ENCODE measurements around the gene HLF.

The HLF gene

DNA sequence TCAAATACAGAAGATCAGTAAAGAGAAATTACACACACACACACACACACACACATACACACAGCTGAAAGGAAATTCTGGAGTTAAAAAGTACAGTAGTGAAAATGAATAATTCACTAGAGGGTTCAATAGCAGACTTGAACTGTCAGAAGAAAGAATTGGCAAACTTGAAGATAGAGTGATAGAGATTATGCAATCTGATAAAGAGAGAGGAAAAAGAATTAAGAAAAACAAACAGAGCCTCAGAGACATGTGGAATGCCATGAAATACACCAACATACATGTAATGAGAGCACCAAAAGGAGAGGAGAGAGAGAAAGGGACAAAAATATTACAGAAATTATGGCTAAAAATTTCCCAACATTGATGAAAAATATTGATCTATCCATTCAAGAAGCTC, 96.2 kb downstream of the HLF start:
- Histone ChIP-seq H3K36me3 (ENCODE audit: control insufficient read depth, insufficient read depth, low read length) (no peaks in the 10 kb centered on the region), H3K4me3 (replicated peaks; ENCODE audit: low read depth, low read length) (no peak overlapping the region), H3K27me3 (replicated peaks; ENCODE audit: control insufficient read depth, insufficient read depth, low read length) (no peaks in the 10 kb centered on the region)
- TF ChIP-seq, protein P1, sequence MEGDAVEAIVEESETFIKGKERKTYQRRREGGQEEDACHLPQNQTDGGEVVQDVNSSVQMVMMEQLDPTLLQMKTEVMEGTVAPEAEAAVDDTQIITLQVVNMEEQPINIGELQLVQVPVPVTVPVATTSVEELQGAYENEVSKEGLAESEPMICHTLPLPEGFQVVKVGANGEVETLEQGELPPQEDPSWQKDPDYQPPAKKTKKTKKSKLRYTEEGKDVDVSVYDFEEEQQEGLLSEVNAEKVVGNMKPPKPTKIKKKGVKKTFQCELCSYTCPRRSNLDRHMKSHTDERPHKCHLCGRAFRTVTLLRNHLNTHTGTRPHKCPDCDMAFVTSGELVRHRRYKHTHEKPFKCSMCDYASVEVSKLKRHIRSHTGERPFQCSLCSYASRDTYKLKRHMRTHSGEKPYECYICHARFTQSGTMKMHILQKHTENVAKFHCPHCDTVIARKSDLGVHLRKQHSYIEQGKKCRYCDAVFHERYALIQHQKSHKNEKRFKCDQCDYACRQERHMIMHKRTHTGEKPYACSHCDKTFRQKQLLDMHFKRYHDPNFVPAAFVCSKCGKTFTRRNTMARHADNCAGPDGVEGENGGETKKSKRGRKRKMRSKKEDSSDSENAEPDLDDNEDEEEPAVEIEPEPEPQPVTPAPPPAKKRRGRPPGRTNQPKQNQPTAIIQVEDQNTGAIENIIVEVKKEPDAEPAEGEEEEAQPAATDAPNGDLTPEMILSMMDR (IDR thresholded peaks at IDR 0.05; ENCODE audit: insufficient read depth, low read length, poor library complexity, severe bottlenecking): no peak
- DNase-seq (ENCODE audit: extremely low read depth, insufficient read length): no peak

DNA sequence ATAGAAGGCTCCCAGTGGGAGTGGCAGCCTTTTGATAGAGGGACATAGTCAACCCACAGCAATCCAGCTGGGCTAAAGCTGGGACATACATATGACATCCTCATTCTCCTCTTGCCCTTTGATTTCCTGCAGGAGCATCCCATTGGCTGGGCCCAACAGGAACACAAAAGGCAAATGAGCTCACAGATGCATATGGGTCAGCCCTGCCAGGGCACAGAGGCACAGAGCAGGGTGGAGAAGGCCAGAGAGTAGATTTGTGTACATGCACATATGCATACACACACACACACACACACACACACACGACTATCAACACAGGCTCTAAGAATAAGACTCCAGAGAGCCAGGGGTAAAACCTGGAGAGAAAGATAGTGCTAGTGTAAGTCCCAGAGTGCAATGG, 98.3 kb downstream of the HLF start:
- Histone ChIP-seq H3K4me3 (replicated peaks; ENCODE audit: low read depth, low read length) (no peak overlapping the region), H3K27me3 (replicated peaks; ENCODE audit: control insufficient read depth, insufficient read depth, low read length) (no peaks in the 10 kb centered on the region), H3K36me3 (ENCODE audit: control insufficient read depth, insufficient read depth, low read length) (no peaks in the 10 kb centered on the region)
- TF ChIP-seq, protein P1 (IDR thresholded peaks at IDR 0.05; ENCODE audit: insufficient read depth, low read length, poor library complexity, severe bottlenecking): no peak
- no peak for DNase-seq (ENCODE audit: extremely low read depth, insufficient read length)

DNA sequence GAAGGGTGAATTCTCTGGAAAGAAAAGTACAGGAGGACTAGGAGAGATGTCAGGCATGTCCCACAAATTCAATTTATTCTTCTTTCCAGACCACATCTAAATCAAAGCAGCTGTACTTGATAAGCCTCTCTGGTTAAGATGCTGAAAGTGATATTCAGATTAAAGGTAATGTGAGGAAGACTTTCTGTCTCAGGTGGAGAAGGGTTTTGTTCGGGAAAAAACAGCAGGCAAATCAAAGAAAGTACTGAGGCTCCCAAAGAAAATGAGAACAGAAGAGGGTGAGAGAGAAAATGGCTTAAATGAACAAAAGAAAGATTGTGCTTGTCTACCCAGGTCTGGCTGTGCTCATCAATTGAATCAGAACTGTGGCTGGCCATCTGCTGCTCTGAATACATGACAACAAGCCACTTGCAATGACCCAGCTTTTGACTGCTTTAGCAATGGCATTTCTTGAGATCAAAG, 101.3 kb downstream of the HLF start:
- Histone ChIP-seq H3K27me3 (replicated peaks; ENCODE audit: control insufficient read depth, insufficient read depth, low read length) (no peaks in the 10 kb centered on the region; the same call in 1 of the 2 replicates), H3K36me3 (ENCODE audit: control insufficient read depth, insufficient read depth, low read length) (no peaks in the 10 kb centered on the region), H3K4me3 (replicated peaks; ENCODE audit: low read depth, low read length) (no peak overlapping the region)
- TF ChIP-seq, protein P1 (IDR thresholded peaks at IDR 0.05; ENCODE audit: insufficient read depth, low read length, poor library complexity, severe bottlenecking): no peak
- DNase-seq (ENCODE audit: extremely low read depth, insufficient read length): no peak

DNA sequence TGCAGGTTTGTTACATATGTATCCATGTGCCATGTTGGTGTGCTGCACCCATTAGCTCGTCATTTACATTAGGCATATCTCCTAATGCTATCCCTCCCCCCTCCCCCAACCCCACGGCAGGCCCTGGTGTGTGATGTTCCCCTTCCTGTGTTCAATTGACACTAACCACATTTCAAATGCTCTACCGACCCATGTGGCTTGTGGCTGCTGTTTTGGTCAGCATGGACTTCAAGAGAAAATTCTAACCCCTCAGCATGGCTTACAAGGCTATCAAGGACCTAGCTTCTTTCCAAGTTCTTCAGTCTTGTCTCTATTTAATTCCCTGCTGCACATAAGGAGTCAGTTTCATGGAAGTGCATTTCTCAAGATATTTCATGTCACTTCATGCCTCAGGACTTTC, 103.9 kb downstream of the HLF start:
- no peak for DNase-seq (ENCODE audit: extremely low read depth, insufficient read length)
- H3K27me3 ChIP-seq (replicated peaks; ENCODE audit: control insufficient read depth, insufficient read depth, low read length): no peaks in the 10 kb centered on the region; the same call in 1 of the 2 replicates
- H3K36me3 ChIP-seq (ENCODE audit: control insufficient read depth, insufficient read depth, low read length): no peaks in the 10 kb centered on the region
- TF ChIP-seq, protein P1 (IDR thresholded peaks at IDR 0.05; ENCODE audit: insufficient read depth, low read length, poor library complexity, severe bottlenecking): no peak
- no peak overlapping the region for H3K4me3 ChIP-seq (replicated peaks; ENCODE audit: low read depth, low read length)

Measured in GM06990 (cell line).